Thymus (tissue), 11 donors: ENCODE results near the gene HSF2BP. TPM values are rescaled to one million over a fixed set of nuclear protein-coding genes. Genes with fewer than 3 reads are reported as not detected.
"Not testable (repeated sequence)": the region's sequence is repeated elsewhere in the genome, so short reads cannot be mapped to it uniquely, and the experiment has no call there.

Experiments
- DNase-seq, 9 donors: peaks; one replicate each; pipeline ENCODE4 v3.0.0-alpha.2; 2013; ENCODE audit warnings: low spot score in 9 of 9, low read depth in 6 of 9, missing footprints in 1 of 9
- H3K27ac ChIP-seq, 2 donors: one replicate each; pipeline ENCODE4 v1.5.1; 2013; ENCODE audit warnings: control low read depth in 1 of 2, low read depth in 1 of 2, low read length in 1 of 2, mild to moderate bottlenecking in 1 of 2, moderate library complexity in 1 of 2
- H3K27me3 ChIP-seq, 2 donors: one replicate each; pipeline ENCODE4 v1.5.1; 2013; ENCODE audit warnings: low read length in 1 of 2; ENCODE audit not compliant: control insufficient read depth in 2 of 2, insufficient read depth in 1 of 2
- H3K36me3 ChIP-seq, 2 donors: one replicate each; pipeline ENCODE4 v1.5.1; 2013; ENCODE audit warnings: low read length in 1 of 2, mild to moderate bottlenecking in 1 of 2, moderate library complexity in 1 of 2; ENCODE audit not compliant: control insufficient read depth in 2 of 2, insufficient read depth in 2 of 2
- H3K4me1 ChIP-seq, 2 donors: one replicate each; pipeline ENCODE4 v1.5.1; 2013; ENCODE audit warnings: low read length in 2 of 2; ENCODE audit not compliant: control insufficient read depth in 2 of 2, insufficient read depth in 2 of 2
- H3K4me3 ChIP-seq, 2 donors: one replicate each; pipeline ENCODE4 v1.5.1; 2013; ENCODE audit warnings: low read length in 2 of 2, control low read depth in 1 of 2, mild to moderate bottlenecking in 1 of 2
- H3K9me3 ChIP-seq, 2 donors: one replicate each; pipeline ENCODE4 v1.5.1; 2013; ENCODE audit warnings: low read length in 1 of 2, mild to moderate bottlenecking in 1 of 2; ENCODE audit not compliant: control insufficient read depth in 2 of 2, insufficient read depth in 1 of 2
- WGBS: extraction: QIAGEN DNeasy Blood & Tissue Kit; methylation state at CpG from one replicate; pipeline ENCODE4 v1.1.7; 2013; 5-methylcytosine and 5-hydroxymethylcytosine counted together
- polyA plus RNA-seq: library from polyadenylated mRNA; stranded (reverse); fragments of 200-250 nt; gene quantifications from one replicate; pipeline ENCODE4 v1.2.3, GENCODE V29; 2013
- total RNA-seq: library from RNA; stranded (reverse); fragments of 120-200 nt; gene quantifications from one replicate; pipeline ENCODE4 v1.2.4, GENCODE V29; 2013
- donor health status: healthy.

Gene HSF2BP
- total and polyA plus RNA-seq, 2 donors: 0.71 to 0.80 TPM

DNA sequence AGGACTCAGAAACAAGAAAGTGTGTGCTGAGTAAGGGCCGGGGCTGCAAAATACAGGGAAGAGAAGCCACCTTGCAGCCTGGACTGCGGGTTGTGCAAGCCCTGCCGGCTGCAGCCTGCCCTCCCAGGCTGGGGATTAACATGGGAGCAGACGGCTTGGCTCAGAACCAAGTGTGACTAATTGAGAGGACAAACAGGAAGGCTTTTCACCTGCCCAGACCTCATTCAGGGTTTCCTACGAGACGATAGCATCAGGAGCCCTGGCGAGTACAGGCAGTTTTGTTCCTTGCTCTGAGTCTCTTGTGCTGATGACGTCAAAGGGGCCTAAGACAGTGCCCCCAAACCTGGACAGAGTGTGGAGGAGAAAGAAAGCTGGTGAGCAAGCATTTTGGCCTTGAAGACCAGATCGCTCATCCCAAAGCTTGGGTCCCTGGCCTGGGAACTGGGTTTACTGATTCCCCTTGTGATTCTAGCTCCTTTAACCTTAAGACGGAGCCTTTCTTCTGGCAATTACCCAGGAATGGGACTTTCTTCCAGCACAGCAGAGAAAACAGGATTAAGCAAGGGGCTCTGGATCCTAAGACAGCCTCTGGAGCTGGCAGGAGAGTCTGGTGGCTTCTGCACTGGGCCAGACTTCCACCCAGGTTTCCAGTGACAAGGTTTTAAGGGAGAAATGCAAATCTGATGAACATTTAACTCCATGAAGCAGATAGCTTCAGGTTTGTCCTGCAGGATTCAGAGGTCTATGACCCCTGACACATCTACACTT is 142.2 kb downstream of the HSF2BP start:
- H3K27me3 ChIP-seq, H3K27ac ChIP-seq, DNase-seq, H3K4me1 ChIP-seq, H3K4me3 ChIP-seq, H3K36me3 ChIP-seq, H3K9me3 ChIP-seq: not testable (repeated sequence)
- no CpG with 5 or more reads among the region's 10 CpGs for whole genome bisulfite sequencing

DNA sequence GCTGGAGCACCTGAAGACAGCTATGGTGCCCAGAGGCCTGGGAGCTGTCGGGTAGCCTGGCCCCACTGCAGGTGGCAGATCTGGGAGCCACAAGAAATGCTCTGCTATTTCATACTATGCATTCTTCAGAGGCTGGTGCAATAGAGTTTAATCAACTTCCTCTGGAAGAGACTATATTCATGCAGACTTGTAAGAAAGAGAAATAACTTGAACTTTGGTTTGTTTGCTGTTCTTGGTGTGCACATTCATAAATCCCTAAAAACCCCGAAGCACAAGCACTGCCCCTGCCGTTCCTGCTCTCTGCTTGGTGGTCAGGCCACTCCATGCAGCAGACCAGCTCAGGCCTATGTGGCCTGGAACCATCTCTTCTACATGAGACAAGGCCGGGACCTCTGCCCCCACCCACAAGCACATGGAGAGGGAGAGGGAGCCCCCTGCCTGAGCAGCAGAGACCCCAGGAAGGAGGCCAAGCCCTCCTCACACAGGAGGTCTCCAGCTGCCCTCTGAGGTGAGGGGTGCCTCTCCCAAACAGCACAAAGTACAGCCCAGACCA is 142.9 kb downstream of the HSF2BP start:
- not testable (repeated sequence) for H3K27ac ChIP-seq, DNase-seq, H3K27me3 ChIP-seq, H3K4me1 ChIP-seq, H3K36me3 ChIP-seq, H3K9me3 ChIP-seq, H3K4me3 ChIP-seq
- no CpG with 5 or more reads among the region's 4 CpGs for WGBS

DNA sequence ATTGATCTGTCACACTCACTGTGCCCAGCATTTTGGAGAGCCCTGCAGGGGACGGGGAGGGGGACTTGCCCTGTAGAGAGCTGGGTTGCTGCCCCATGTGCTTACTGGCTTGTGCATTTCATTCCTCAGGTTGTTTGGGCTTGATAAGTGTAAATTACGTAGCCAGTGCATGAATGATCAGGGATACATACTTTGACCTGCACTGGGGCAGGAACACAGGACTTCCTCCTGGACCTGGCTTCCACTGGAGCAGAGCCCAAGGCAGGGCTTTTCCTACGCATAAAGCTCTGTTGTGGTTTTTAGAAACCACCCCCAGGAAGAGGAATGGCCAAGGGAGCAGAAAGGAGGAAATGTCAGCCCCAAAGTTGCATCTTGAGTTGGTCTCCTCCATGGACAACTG is 144.5 kb downstream of the HSF2BP start:
- H3K4me3 ChIP-seq, H3K36me3 ChIP-seq, DNase-seq, H3K27me3 ChIP-seq, H3K4me1 ChIP-seq, H3K9me3 ChIP-seq, H3K27ac ChIP-seq: not testable (repeated sequence)
- WGBS: no CpG with 5 or more reads among the region's 3 CpGs

DNA sequence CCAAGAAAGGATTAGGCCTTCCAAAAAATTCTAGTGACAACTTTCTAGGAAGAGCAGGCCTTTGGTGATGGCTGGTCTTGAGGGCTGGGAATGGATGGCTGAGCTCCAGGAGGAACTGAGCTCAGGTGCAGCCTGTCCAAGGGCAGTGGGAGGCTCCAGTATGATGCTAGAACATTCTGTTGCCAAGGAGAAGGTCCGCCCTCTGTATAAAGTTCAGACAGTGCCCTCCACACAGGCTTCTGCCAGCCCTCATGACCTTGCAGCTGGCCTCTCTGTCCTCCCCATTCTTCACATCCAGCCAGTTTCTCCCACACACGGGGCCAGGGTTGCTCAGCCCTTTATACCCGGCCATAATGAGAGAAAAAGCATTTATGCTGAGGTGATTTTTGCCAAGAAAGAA is 146.3 kb downstream of the HSF2BP start:
- DNase-seq, H3K27ac ChIP-seq, H3K9me3 ChIP-seq, H3K27me3 ChIP-seq, H3K4me3 ChIP-seq, H3K36me3 ChIP-seq, H3K4me1 ChIP-seq: not testable (repeated sequence)
- no CpG with 5 or more reads among the region's 3 CpGs for WGBS

DNA sequence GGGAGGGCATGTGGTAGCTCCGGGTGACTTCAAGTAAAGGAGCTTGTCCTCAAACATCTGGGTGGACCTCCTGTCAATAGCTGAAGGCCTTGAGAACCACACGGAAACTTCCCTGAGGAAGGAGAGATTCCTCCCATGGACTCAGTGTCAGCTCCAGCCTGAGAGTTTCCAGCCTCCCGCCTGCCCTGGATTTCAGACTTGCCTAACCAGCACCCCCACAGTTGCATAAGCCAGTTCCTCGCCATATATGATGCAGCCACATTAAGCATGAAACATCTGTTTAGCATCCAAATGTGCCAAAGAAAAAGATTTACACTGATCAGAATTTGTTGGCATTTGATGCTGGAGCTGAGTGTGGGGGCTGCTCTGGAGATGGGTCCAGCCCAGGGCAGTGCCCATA is 148.1 kb downstream of the HSF2BP start:
- not testable (repeated sequence) for H3K4me1 ChIP-seq, H3K4me3 ChIP-seq, H3K27ac ChIP-seq, H3K36me3 ChIP-seq, DNase-seq, H3K27me3 ChIP-seq, H3K9me3 ChIP-seq
- WGBS: no CpG with 5 or more reads among the region's 4 CpGs

DNA sequence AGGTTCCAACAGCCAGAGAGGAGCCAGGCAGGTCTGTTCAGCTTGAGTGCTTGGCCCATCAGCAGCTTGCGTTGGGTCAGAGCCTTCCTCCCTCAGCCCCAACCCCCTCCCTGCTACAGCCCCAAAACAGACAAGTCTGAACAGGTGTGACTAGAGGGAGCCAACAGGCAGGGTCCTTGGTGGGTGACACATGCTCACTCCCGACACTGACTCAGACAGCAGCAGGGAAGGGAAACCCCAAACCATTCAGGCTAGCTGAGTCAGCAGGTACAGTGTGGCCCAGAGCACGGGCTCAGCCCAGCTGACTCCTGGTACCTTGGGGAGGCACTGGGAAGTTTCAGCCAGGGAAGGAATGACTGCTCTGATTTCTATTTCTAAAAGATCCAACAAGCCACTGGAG is 148.6 kb downstream of the HSF2BP start:
- not testable (repeated sequence) for H3K27ac ChIP-seq, DNase-seq, H3K4me1 ChIP-seq, H3K9me3 ChIP-seq, H3K36me3 ChIP-seq, H3K27me3 ChIP-seq, H3K4me3 ChIP-seq
- WGBS: no CpG with 5 or more reads among the region's 3 CpGs

DNA sequence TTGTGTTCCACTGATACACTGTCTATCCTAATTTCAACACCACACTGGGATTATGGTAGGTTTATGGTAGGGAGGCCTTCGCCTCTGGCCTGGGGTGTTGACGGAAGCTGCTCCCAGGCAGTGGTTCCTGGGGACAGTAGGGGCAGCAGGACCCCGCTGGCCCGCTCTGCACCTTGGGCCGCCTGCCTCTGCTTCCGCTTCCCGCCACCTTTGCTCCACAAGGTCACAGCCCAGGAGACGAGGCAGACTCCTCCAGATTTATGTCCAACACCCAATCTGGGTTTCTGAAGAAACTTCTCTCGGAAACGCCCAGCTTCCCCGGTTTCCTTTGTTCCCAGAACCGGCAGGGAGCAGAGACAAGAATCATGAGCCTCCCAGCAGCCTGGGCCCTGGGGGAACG is 155.4 kb downstream of the HSF2BP start:
- H3K9me3 ChIP-seq, H3K4me1 ChIP-seq, H3K27me3 ChIP-seq, DNase-seq, H3K27ac ChIP-seq, H3K36me3 ChIP-seq, H3K4me3 ChIP-seq: not testable (repeated sequence)
- WGBS: no CpG with 5 or more reads among the region's 13 CpGs

DNA sequence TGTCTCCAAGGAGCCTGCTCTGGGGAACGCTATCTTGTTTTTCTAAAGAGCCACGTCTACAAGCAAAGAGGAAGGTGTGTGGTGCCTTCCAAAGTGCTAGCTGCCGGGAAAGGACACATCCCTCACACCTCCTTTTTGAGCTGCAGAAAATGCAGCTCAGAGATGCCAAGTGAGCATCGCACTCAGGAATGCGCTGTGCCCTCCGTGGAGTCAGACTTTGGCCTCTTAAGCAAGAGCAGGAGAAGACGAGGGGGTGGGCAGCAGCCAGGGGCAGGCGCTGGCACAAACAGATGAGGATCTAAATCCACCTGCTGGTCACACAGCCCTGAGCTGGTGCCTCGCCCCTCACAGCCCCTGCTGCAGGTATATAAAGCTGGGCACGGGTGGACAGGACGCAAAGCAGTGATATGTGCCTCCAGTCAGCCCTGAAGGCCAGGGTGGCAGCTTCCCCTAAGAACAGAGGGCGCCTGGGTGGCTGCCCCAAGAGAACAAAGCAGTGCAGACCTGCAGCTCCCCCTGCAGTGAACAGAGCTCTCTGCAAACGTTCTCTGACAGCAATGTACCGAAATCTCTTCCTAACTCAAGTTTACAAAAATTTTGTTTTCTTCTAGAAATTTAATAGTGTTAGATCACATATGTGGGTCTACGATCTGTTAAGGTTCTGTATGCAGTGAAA is 156.1 kb downstream of the HSF2BP start:
- not testable (repeated sequence) for H3K4me1 ChIP-seq, H3K9me3 ChIP-seq, H3K27ac ChIP-seq, H3K4me3 ChIP-seq, H3K27me3 ChIP-seq, DNase-seq, H3K36me3 ChIP-seq
- no CpG with 5 or more reads among the region's 15 CpGs for WGBS

DNA sequence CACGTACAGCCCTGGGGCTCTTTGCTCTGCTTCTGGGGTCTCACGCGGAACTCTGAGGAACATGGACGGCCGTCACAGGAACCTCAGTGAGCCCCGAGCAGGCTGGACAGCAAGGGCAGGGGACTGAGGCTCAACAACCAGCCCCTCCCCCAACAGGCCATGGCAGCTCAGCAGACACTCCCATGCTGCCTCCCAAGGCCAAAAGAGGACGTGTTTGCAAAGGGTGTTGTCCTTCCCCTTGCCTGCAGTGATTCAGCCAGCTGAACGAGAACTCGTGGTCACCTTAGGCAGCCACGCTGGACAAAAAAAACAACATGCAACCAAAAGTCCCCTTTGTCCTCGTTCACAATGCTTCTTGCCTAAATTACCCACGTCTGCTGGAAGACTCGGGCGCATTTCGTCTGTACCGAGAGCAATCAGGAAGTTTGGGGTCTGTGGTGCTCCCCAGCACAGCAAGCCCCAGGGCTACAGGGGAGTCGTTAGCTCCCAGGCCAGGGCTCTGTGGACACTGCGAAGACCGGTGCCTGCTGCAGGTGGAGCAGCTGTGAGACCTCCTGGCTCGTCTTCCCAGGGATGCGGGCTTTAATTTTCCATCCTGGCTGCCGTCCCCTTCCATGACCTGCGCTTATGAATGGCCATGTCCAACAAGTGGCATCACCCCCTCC is 156.7 kb downstream of the HSF2BP start:
- no CpG with 5 or more reads among the region's 23 CpGs for WGBS
- not testable (repeated sequence) for H3K4me1 ChIP-seq, DNase-seq, H3K9me3 ChIP-seq, H3K27me3 ChIP-seq, H3K27ac ChIP-seq, H3K36me3 ChIP-seq, H3K4me3 ChIP-seq
